ENCODE results near the gene HS1BP3. TPM values are rescaled to one million over a fixed set of nuclear protein-coding genes. Genes with fewer than 3 reads are reported as not detected.

HS1BP3 gene
- total RNA-seq, 1 experiment from 2014 or later, result 17.1 TPM

DNA sequence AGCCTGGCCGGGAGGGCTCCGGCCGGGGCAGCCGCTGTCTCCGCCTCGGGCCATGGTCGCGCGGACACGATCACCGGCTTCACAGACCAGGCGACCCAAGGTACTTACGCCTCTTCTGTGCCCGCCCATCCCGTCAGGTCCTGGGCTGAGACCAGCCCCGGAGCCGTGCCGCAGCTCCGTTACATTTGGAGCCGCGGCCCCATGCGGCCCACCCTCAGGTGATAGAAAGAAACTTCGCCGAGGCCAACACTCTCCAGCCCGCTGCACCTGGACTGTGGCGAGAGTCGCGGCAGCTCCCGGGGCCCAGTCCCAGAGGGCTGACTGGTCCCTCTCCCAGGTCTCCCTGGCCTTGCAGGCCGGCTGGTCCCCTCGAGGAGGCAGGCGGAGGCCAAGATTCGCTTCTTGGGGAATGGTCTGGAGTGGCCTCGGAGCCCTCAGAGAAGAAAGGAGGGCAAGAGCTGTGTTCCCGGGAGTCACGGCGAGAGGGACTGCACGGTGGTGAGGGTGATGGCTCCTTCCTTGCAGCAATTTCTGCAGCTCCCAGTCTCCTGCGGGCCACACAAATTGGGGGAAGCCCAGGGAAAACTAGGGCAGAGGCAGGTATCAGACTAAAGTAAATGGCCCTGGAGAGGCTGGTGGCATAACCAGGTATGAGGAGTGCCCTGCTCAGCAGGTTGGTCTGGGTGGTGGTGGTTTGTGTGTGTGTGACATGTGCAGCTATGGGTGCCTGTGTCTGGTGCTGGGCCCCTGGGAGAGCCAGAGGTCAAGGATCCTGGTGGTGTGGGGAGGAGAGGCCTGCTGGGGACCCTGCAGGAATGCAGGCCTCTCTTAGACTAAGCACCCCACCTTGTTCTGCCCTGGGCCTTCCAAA lies 16.9 kb upstream of the HS1BP3 start:
- Histone ChIP-seq H3K4me1 (ENCODE audit: control insufficient read depth in 1 of 2, insufficient read depth in 2 of 2, low read length in 2 of 2) (no peaks in the 10 kb centered on the region), H3K4me2 (ENCODE audit: low read length) (no peak overlapping the region), H3K79me2 (ENCODE audit: insufficient read depth, low read length) (no peaks in the 10 kb centered on the region), H3K9me3 (ENCODE audit: control insufficient read depth in 1 of 2, insufficient read depth in 1 of 2, low read depth in 1 of 2, low read length in 2 of 2) (no peaks in the 10 kb centered on the region), H3K4me3 (replicated peaks in 1 of 2; ENCODE audit: low read depth in 1 of 2, low read length in 2 of 2) (no peak overlapping the region), H3K36me3 (ENCODE audit: control insufficient read depth in 1 of 2, insufficient read depth in 2 of 2, low read length in 2 of 2) (no peaks in the 10 kb centered on the region), H3K27me3 (ENCODE audit: insufficient read depth, low read length) (peaks cover 17% of the 10 kb centered on the region), H3K9ac (ENCODE audit: low read length) (no peak overlapping the region), H4K20me1 (ENCODE audit: insufficient read depth) (no peaks in the 10 kb centered on the region), H3K27ac (ENCODE audit: low read depth, low read length) (no peak overlapping the region), H2AFZ (ENCODE audit: low read depth, low read length, poor library complexity, severe bottlenecking) (no peak overlapping the region), H3K9me2 (ENCODE audit: insufficient read depth) (no peaks in the 10 kb centered on the region)
- ChIA-PET RAD21 (ENCODE audit: low non-redundant PET in 1 of 2, low total read pairs in 2 of 2, uncharacterized antibody in 2 of 2, unreplicated experiment in 2 of 2) (no interaction called here), CTCF (no interaction called here), POLR2A (no interaction called here)
- ATAC-seq (no peak), DNase-seq (ENCODE audit: low read depth, low spot score) (no peak)
- no TSS peak for BruUV-seq (replicated peaks)
- intact Hi-C loops (cut with micrococcal nuclease), result no loop called here
- no peak for TF ChIP-seq ZFX (IDR thresholded peaks at IDR 0.05)
- no peak for TF ChIP-seq CEBPB (IDR thresholded peaks at IDR 0.05; ENCODE audit: low read depth)
- no peak for TF ChIP-seq SRF (IDR thresholded peaks at IDR 0.05; ENCODE audit: low read depth)
- no peak for TF ChIP-seq REST (IDR thresholded peaks at IDR 0.05; ENCODE audit: low read depth)
- TF ChIP-seq EZH2 (IDR thresholded peaks at IDR 0.05), result no peak
- no peak for TF ChIP-seq EGR1 (IDR thresholded peaks at IDR 0.05; ENCODE audit: low read depth)
- TF ChIP-seq ATF3 (IDR thresholded peaks at IDR 0.05), result no peak
- no peak for TF ChIP-seq TCF7L2 (IDR thresholded peaks at IDR 0.05; ENCODE audit: borderline replicate concordance, extremely low read depth, insufficient read depth, insufficient read length)
- TF ChIP-seq, protein P1, sequence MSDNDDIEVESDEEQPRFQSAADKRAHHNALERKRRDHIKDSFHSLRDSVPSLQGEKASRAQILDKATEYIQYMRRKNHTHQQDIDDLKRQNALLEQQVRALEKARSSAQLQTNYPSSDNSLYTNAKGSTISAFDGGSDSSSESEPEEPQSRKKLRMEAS (IDR thresholded peaks at IDR 0.05), result no peak
- no peak for TF ChIP-seq ZBTB33 (IDR thresholded peaks at IDR 0.05; ENCODE audit: extremely low read depth, insufficient replicate concordance, low read length)
- TF ChIP-seq SP1 (IDR thresholded peaks at IDR 0.05; ENCODE audit: low read depth), result no peak

Data from HCT116 (cell line).